Measurements from ENCODE around the gene FAM118A. TPM values are rescaled to one million over a fixed set of nuclear protein-coding genes. Genes with fewer than 3 reads are reported as not detected.

Gene FAM118A
- total RNA-seq, 1 experiment from 2014 or later, result 20.3 TPM

DNA sequence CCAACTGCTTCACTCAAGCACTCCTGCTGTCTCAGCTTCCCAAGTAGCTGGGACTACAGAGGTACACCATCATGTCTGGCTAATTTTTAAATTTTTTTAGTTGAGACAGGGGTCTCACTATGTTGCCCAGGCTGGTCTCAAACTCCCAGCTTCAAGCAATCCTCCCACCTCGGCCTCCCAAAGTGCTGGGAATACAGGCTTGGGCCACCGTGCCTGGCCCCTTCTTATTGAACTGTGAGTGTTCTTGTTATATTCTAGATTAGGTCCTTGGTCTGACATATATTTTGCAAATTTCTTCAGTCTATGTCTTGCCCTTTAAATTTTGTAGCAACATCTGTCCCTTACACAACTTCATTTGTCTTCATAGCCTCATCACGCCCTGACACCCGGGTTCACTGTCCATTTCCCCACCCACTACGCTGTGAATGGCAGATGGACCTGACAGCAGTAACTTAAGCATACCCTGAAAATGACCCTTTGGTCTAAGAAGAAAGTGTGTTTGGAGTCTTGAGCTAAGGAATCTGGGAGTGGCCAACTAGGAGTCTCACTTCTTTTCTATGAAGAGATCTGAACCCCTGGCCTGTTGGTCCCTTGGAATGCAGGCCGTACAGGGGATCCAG, 4.2 kb upstream of the FAM118A start:
- Histone ChIP-seq H3K9me3 (ENCODE audit: low read length) (no peaks in the 10 kb centered on the region), H3F3A (ENCODE audit: low read length, unreplicated experiment) (no peaks in the 10 kb centered on the region), H3K36me3 (ENCODE audit: low read depth, low read length) (no peaks in the 10 kb centered on the region), H4K20me1 (ENCODE audit: low read length) (0 out of 2 replicates have a peak, but pooled peaks cover 2% of the 10 kb centered on the region), H2AFZ (ENCODE audit: low read length) (no peak overlapping the region), H3K27me3 (ENCODE audit: low read length) (no peaks in the 10 kb centered on the region), H3K9ac (ENCODE audit: low read length) (no peak overlapping the region), H3K4me1 (ENCODE audit: insufficient read depth, low read length) (peaks cover 15% of the 10 kb centered on the region), H3K4me2 (ENCODE audit: low read length) (no peak overlapping the region), H3K79me2 (ENCODE audit: low read length) (peaks cover 7% of the 10 kb centered on the region), H3K9me2 (replicated peaks; ENCODE audit: low read length) (no peaks in the 10 kb centered on the region), H3K27ac (ENCODE audit: low read length) (no peak overlapping the region), H3K4me3 (ENCODE audit: low read length) (no peak overlapping the region)
- intact Hi-C loops (cut with micrococcal nuclease), result no loop called here
- DNase-seq (no peak), ATAC-seq (no peak)
- ChIA-PET CTCF (no interaction called here), POLR2A (ENCODE audit: unreplicated experiment) (no interaction called here)
- BruUV-seq (replicated peaks), result no TSS peak
- TF ChIP-seq EZH2 (IDR thresholded peaks at IDR 0.05; ENCODE audit: low read length, unreplicated experiment), result no peak
- TF ChIP-seq EZH2phosphoT487 (IDR thresholded peaks at IDR 0.05; ENCODE audit: borderline replicate concordance, low read length), result no peak
- TF ChIP-seq, protein P1, sequence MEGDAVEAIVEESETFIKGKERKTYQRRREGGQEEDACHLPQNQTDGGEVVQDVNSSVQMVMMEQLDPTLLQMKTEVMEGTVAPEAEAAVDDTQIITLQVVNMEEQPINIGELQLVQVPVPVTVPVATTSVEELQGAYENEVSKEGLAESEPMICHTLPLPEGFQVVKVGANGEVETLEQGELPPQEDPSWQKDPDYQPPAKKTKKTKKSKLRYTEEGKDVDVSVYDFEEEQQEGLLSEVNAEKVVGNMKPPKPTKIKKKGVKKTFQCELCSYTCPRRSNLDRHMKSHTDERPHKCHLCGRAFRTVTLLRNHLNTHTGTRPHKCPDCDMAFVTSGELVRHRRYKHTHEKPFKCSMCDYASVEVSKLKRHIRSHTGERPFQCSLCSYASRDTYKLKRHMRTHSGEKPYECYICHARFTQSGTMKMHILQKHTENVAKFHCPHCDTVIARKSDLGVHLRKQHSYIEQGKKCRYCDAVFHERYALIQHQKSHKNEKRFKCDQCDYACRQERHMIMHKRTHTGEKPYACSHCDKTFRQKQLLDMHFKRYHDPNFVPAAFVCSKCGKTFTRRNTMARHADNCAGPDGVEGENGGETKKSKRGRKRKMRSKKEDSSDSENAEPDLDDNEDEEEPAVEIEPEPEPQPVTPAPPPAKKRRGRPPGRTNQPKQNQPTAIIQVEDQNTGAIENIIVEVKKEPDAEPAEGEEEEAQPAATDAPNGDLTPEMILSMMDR (conservative IDR thresholded peaks at IDR 0.05; ENCODE audit: low read depth, low read length), result no peak

DNA sequence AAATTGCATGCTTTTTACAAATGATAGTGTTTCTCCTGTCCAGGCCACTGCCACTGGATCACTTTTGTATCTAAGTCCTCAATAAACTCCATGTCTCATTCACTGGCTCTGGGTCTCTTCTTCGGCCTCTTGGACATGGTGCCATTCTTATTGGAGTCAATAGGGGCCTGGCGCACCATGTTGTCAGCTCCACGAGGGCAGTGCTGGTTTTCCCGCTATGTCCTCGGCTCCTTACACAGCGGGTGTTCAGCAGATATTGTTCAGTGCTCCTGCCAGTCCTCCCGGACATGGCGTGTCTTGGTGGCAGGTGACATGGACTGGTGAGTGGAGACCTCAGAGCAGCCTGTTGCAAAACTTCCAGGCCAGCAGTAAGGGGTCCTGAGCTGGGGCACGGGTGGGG, 3.6 kb upstream of the FAM118A start:
- TF ChIP-seq EZH2phosphoT487 (IDR thresholded peaks at IDR 0.05; ENCODE audit: borderline replicate concordance, low read length) (no peak), EZH2 (IDR thresholded peaks at IDR 0.05; ENCODE audit: low read length, unreplicated experiment) (no peak)
- TF ChIP-seq, protein P1 (conservative IDR thresholded peaks at IDR 0.05; ENCODE audit: low read depth, low read length), result no peak
- no peak for ATAC-seq
- H3K9ac ChIP-seq (ENCODE audit: low read length), result no peak overlapping the region
- H3F3A ChIP-seq (ENCODE audit: low read length, unreplicated experiment), result no peaks in the 10 kb centered on the region
- 0 out of 2 replicates have a peak, but pooled peaks cover 7% of the 10 kb centered on the region for H4K20me1 ChIP-seq (ENCODE audit: low read length)
- POLR2A ChIA-PET (ENCODE audit: unreplicated experiment), result no interaction called here
- no peak overlapping the region for H3K4me3 ChIP-seq (ENCODE audit: low read length)
- no peak overlapping the region for H3K4me2 ChIP-seq (ENCODE audit: low read length)
- DNase-seq, result no peak
- intact Hi-C loops (cut with micrococcal nuclease), result no loop called here
- H3K36me3 ChIP-seq (ENCODE audit: low read depth, low read length), result no peaks in the 10 kb centered on the region
- no peaks in the 10 kb centered on the region for H3K9me2 ChIP-seq (replicated peaks; ENCODE audit: low read length)
- peaks cover 13% of the 10 kb centered on the region for H3K79me2 ChIP-seq (ENCODE audit: low read length)
- no TSS peak for BruUV-seq (replicated peaks)
- peaks cover 15% of the 10 kb centered on the region for H3K4me1 ChIP-seq (ENCODE audit: insufficient read depth, low read length)
- no peak overlapping the region for H3K27ac ChIP-seq (ENCODE audit: low read length)
- no peak overlapping the region for H2AFZ ChIP-seq (ENCODE audit: low read length)
- no peaks in the 10 kb centered on the region for H3K27me3 ChIP-seq (ENCODE audit: low read length)
- CTCF ChIA-PET, result no interaction called here
- H3K9me3 ChIP-seq (ENCODE audit: low read length), result no peaks in the 10 kb centered on the region

DNA sequence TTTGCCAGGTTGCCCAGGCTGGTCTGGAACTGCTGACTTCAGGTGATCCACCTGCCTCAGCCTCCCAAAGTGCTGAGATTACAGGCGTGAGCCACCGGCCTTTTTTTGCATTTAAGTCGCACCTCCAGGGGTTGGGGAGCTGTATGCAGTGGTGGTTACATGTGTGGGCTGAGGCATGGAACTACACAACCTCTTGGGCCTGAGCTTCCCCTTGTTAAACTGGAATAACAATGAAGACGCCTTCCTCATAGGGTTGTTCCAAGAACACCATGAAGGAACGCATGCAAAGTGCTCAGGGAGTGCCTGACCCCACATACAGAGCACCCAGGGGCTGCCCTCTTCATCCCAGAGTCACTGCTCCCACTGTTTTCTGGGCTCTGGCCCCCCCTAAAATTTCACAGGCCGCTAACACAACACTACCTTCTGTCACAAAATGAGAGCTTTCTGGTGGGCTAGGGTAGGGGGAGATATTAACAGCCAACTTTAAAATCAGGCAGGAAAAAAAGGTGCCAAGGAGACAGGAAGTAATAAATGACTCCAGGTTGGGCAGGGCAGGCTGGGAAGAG, 1.3 kb upstream of the FAM118A start:
- DNase-seq (no peak), ATAC-seq (no peak)
- Histone ChIP-seq H3K9me3 (ENCODE audit: low read length) (no peaks in the 10 kb centered on the region), H3K9ac (ENCODE audit: low read length) (no peak overlapping the region), H4K20me1 (ENCODE audit: low read length) (0 out of 2 replicates have a peak, but pooled peaks cover 16% of the 10 kb centered on the region), H3K4me1 (ENCODE audit: insufficient read depth, low read length) (peaks cover 14% of the 10 kb centered on the region), H3K4me2 (ENCODE audit: low read length) (no peak overlapping the region), H3K9me2 (replicated peaks; ENCODE audit: low read length) (no peaks in the 10 kb centered on the region), H3K4me3 (ENCODE audit: low read length) (no peak overlapping the region), H3K79me2 (ENCODE audit: low read length) (peaks cover 35% of the 10 kb centered on the region), H3K36me3 (ENCODE audit: low read depth, low read length) (no peaks in the 10 kb centered on the region), H2AFZ (ENCODE audit: low read length) (peak overlapping the region; percentile 74; the same call in 1 of the 2 replicates), H3F3A (ENCODE audit: low read length, unreplicated experiment) (no peaks in the 10 kb centered on the region), H3K27me3 (ENCODE audit: low read length) (no peaks in the 10 kb centered on the region), H3K27ac (ENCODE audit: low read length) (no peak overlapping the region)
- BruUV-seq (replicated peaks), result no TSS peak
- intact Hi-C loops (cut with micrococcal nuclease), result loop anchor here (2.0 kb wide), 1 partner anchor 24 kb away; the partner anchor contains the start of gene UPK3A
- POLR2A ChIA-PET (ENCODE audit: unreplicated experiment), result interaction anchor here (0.6 kb wide), 1 partner anchor 120 kb away, joined by 3 read pairs; no protein-coding TSS in a partner anchor
- CTCF ChIA-PET, result no interaction called here
- TF ChIP-seq, protein P1 (conservative IDR thresholded peaks at IDR 0.05; ENCODE audit: low read depth, low read length), result no peak
- TF ChIP-seq EZH2 (IDR thresholded peaks at IDR 0.05; ENCODE audit: low read length, unreplicated experiment) (no peak), EZH2phosphoT487 (IDR thresholded peaks at IDR 0.05; ENCODE audit: borderline replicate concordance, low read length) (no peak)
